HepG2 (cell line): ENCODE data around the gene ZNF512B.

ENCODE experiments used
- ZNF24 ChIP-seq: fragments of 450-650 bp; IDR thresholded peaks from 2 replicates; pipeline ENCODE4 v1.6.1; 2017; ENCODE audit warnings: antibody characterized with exemption, mild to moderate bottlenecking
- TF ChIP-seq, protein P1 (sequence below): sonication (generic); formaldehyde crosslinking; IDR thresholded peaks from 2 replicates; pipeline ENCODE4 v1.8.1; 2023; ENCODE audit warnings: missing genetic modification reagents, inconsistent platforms, borderline replicate concordance

DNA sequence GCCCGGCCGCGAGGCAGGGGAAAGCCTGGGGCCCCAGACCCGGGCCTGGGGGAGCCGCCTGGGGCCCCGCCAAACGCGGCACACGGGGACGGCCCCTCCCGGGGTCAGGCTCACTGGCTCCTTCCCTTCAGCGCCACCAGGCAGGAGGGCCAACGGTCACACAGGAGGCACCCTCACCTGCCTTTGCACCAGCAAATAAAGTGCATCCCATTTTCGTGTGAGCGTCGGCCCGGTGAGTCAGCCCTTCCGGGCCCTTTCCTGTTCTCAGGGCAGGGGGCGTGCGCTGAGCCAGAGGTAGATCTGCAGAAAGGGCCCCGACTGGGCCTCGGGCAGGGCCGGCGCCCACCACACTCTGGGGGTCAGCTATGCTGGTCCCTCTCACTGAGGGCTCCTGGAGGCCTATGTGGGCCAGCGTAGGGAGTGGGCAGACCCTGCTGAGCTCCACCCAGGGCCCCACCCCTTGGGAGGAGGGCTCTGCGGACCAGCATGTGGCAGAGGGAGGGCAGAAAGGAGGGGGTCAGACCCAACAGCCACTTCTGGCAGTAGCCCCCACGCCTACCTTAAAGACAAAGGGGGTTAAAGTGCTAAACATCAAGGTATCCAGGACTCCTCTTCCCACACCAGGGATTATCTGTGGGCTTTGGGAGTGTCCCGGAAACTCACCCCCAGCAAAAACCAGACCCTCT, 12.6 kb downstream of the ZNF512B start:
- no peak for TF ChIP-seq ZNF24
- TF ChIP-seq, protein P1, sequence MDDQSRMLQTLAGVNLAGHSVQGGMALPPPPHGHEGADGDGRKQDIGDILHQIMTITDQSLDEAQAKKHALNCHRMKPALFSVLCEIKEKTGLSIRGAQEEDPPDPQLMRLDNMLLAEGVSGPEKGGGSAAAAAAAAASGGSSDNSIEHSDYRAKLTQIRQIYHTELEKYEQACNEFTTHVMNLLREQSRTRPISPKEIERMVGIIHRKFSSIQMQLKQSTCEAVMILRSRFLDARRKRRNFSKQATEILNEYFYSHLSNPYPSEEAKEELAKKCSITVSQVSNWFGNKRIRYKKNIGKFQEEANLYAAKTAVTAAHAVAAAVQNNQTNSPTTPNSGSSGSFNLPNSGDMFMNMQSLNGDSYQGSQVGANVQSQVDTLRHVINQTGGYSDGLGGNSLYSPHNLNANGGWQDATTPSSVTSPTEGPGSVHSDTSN (CRISPR knock-in tag) = no peak
